ENCODE results near the gene OSBPL2.

OSBPL2 gene

GRCh38 chr20:62235777-62236157 lies 2.6 kb upstream of the OSBPL2 start:
- DNase-seq (ENCODE audit: low read depth): no peak

- DNase-seq (ENCODE audit: low read depth): no peak
Observed at GRCh38 chr20:62236200-62236599, 2.1 kb upstream of the OSBPL2 start.

- no peak for DNase-seq (ENCODE audit: low read depth)
Observed at GRCh38 chr20:62236766-62237513, 1.4 kb upstream of the OSBPL2 start.

- DNase-seq (ENCODE audit: low read depth): no peak
Observed at GRCh38 chr20:62237514-62237800, 864 bp upstream of the OSBPL2 start.

GRCh38 chr20:62238569-62239277 lies 402 bp downstream of the OSBPL2 start:
- DNase-seq (ENCODE audit: low read depth): no peak

GRCh38 chr20:62239278-62239879 lies 1.1 kb downstream of the OSBPL2 start:
- no peak for DNase-seq (ENCODE audit: low read depth)

- DNase-seq (ENCODE audit: low read depth): no peak
Observed at GRCh38 chr20:62240020-62240685, 1.8 kb downstream of the OSBPL2 start.

GRCh38 chr20:62241506-62241905 lies 3.2 kb downstream of the OSBPL2 start:
- no peak for DNase-seq (ENCODE audit: low read depth)

GRCh38 chr20:62242176-62242575 lies 3.9 kb downstream of the OSBPL2 start:
- DNase-seq (ENCODE audit: low read depth): no peak

- DNase-seq (ENCODE audit: low read depth): no peak
Observed at GRCh38 chr20:62243106-62243505, 4.8 kb downstream of the OSBPL2 start.

GRCh38 chr20:62243906-62244515 lies 5.7 kb downstream of the OSBPL2 start:
- no peak for DNase-seq (ENCODE audit: low read depth)

- no peak for DNase-seq (ENCODE audit: low read depth)
Observed at GRCh38 chr20:62244644-62245108, 6.4 kb downstream of the OSBPL2 start.

- no peak for DNase-seq (ENCODE audit: low read depth)
Observed at GRCh38 chr20:62245911-62246280, 7.6 kb downstream of the OSBPL2 start.

GRCh38 chr20:62246431-62246830 lies 8.1 kb downstream of the OSBPL2 start:
- no peak for DNase-seq (ENCODE audit: low read depth)

GRCh38 chr20:62246872-62247652 lies 8.7 kb downstream of the OSBPL2 start:
- no peak for DNase-seq (ENCODE audit: low read depth)

- DNase-seq (ENCODE audit: low read depth): no peak
Observed at GRCh38 chr20:62248890-62249560, 10.7 kb downstream of the OSBPL2 start.

- DNase-seq (ENCODE audit: low read depth): no peak
Observed at GRCh38 chr20:62252342-62252966, 14.1 kb downstream of the OSBPL2 start.

GRCh38 chr20:62253398-62253797 lies 15.1 kb downstream of the OSBPL2 start:
- DNase-seq (ENCODE audit: low read depth): no peak

- DNase-seq (ENCODE audit: low read depth): no peak
Observed at GRCh38 chr20:62254021-62254724, 15.9 kb downstream of the OSBPL2 start.

- no peak for DNase-seq (ENCODE audit: low read depth)
Observed at GRCh38 chr20:62255976-62256375, 17.7 kb downstream of the OSBPL2 start.
